Skeletal muscle tissue (tissue), 4 donors: ENCODE results near the gene DENND1B. TPM values are rescaled to one million over a fixed set of nuclear protein-coding genes. Genes with fewer than 3 reads are reported as not detected.

Experiments used
- H3K27ac ChIP-seq: one replicate; pipeline ENCODE4 v1.7.0; 2013; ENCODE audit warnings: mild to moderate bottlenecking, low read depth, low read length, inconsistent platforms
- H3K27me3 ChIP-seq, 3 donors: one replicate each; pipeline ENCODE4 v1.7.0; 2013; ENCODE audit warnings: low read length in 3 of 3; ENCODE audit not compliant: control insufficient read depth in 3 of 3, insufficient read depth in 3 of 3
- H3K36me3 ChIP-seq, 3 donors: one replicate each; pipeline ENCODE4 v1.7.0; 2013; ENCODE audit warnings: low read length in 3 of 3; ENCODE audit not compliant: control insufficient read depth in 3 of 3, insufficient read depth in 3 of 3
- H3K4me1 ChIP-seq, 3 donors: one replicate each; pipeline ENCODE4 v1.7.0; 2013; ENCODE audit warnings: low read length in 3 of 3, mild to moderate bottlenecking in 3 of 3; ENCODE audit not compliant: control insufficient read depth in 3 of 3, insufficient read depth in 3 of 3
- H3K4me3 ChIP-seq, 3 donors: one replicate each; pipeline ENCODE4 v1.7.0; 2013; ENCODE audit warnings: low read length in 3 of 3
- H3K9ac ChIP-seq, 3 donors: one replicate each; pipeline ENCODE4 v1.7.0; 2013; ENCODE audit warnings: low read length in 3 of 3, mild to moderate bottlenecking in 3 of 3, moderate library complexity in 2 of 3, low read depth in 1 of 3
- H3K9me3 ChIP-seq, 3 donors: one replicate each; pipeline ENCODE4 v1.7.0; 2013; ENCODE audit warnings: low read length in 3 of 3; ENCODE audit not compliant: control insufficient read depth in 3 of 3
- total RNA-seq: library from RNA; depleted of rRNA; stranded (reverse); fragments of >200 nt; gene quantifications from one replicate; pipeline ENCODE4 v1.2.3, GENCODE V29; 2014
- donor health status: Osteomylitis.

The DENND1B gene
- total RNA-seq, 1 donor from 2014 or later, result 13.0 TPM

- Histone ChIP-seq H3K36me3 (peaks cover 0 to 2% (median 0%) of the 10 kb centered on the region in 3 donors), H3K27me3 (no peaks in the 10 kb centered on the region), H3K4me3 (no peak overlapping the region), H3K4me1 (no peaks in the 10 kb centered on the region), H3K9ac (no peak overlapping the region), H3K9me3 (no peaks in the 10 kb centered on the region), H3K27ac (no peak overlapping the region)
Measured at GRCh38 chr1:197750366-197750765, 24.9 kb downstream of the DENND1B start.

- Histone ChIP-seq H3K27me3 (no peaks in the 10 kb centered on the region), H3K9me3 (no peaks in the 10 kb centered on the region), H3K4me3 (no peak overlapping the region), H3K9ac (no peak overlapping the region), H3K4me1 (no peaks in the 10 kb centered on the region), H3K27ac (no peak overlapping the region), H3K36me3 (peaks cover 0 to 2% (median 0%) of the 10 kb centered on the region in 3 donors)
Measured at GRCh38 chr1:197745911-197746310, 29.4 kb downstream of the DENND1B start.

- peaks cover 0 to 2% (median 0%) of the 10 kb centered on the region in 3 donors for H3K36me3 ChIP-seq
- H3K27ac ChIP-seq, result no peak overlapping the region
- H3K9ac ChIP-seq, result no peak overlapping the region
- H3K9me3 ChIP-seq, result no peaks in the 10 kb centered on the region
- H3K27me3 ChIP-seq, result no peaks in the 10 kb centered on the region
- H3K4me1 ChIP-seq, result no peaks in the 10 kb centered on the region
- H3K4me3 ChIP-seq, result no peak overlapping the region
Measured at GRCh38 chr1:197744979-197745378, 30.3 kb downstream of the DENND1B start.

- Histone ChIP-seq H3K27ac (no peak overlapping the region), H3K27me3 (no peaks in the 10 kb centered on the region), H3K9ac (no peak overlapping the region), H3K9me3 (no peaks in the 10 kb centered on the region), H3K4me3 (no peak overlapping the region), H3K4me1 (no peaks in the 10 kb centered on the region), H3K36me3 (peaks cover 0 to 2% (median 0%) of the 10 kb centered on the region in 3 donors)
Measured at GRCh38 chr1:197743578-197743977, 31.7 kb downstream of the DENND1B start.

- no peak overlapping the region for H3K27ac ChIP-seq
- H3K4me1 ChIP-seq, result peaks cover 0 to 4% (median 0%) of the 10 kb centered on the region in 3 donors
- no peak overlapping the region for H3K9ac ChIP-seq
- no peaks in the 10 kb centered on the region for H3K36me3 ChIP-seq
- H3K27me3 ChIP-seq, result no peaks in the 10 kb centered on the region
- no peaks in the 10 kb centered on the region for H3K9me3 ChIP-seq
- H3K4me3 ChIP-seq, result no peak overlapping the region
Measured at GRCh38 chr1:197740992-197741391, 34.3 kb downstream of the DENND1B start.

GRCh38 chr1:197738927-197739326 is 36.4 kb downstream of the DENND1B start:
- Histone ChIP-seq H3K9me3 (no peaks in the 10 kb centered on the region), H3K36me3 (no peaks in the 10 kb centered on the region), H3K27ac (no peak overlapping the region), H3K27me3 (no peaks in the 10 kb centered on the region), H3K4me1 (peaks cover 0 to 4% (median 0%) of the 10 kb centered on the region in 3 donors), H3K4me3 (no peak overlapping the region), H3K9ac (no peak overlapping the region)

GRCh38 chr1:197737916-197738315 is 37.4 kb downstream of the DENND1B start:
- H3K27me3 ChIP-seq, result no peaks in the 10 kb centered on the region
- H3K4me3 ChIP-seq, result no peak overlapping the region
- H3K27ac ChIP-seq, result no peak overlapping the region
- peaks cover 0 to 4% (median 0%) of the 10 kb centered on the region in 3 donors for H3K4me1 ChIP-seq
- no peaks in the 10 kb centered on the region for H3K36me3 ChIP-seq
- H3K9me3 ChIP-seq, result no peaks in the 10 kb centered on the region
- no peak overlapping the region for H3K9ac ChIP-seq

- no peaks in the 10 kb centered on the region for H3K9me3 ChIP-seq
- H3K27ac ChIP-seq, result no peak overlapping the region
- no peaks in the 10 kb centered on the region for H3K27me3 ChIP-seq
- peaks cover 0 to 4% (median 0%) of the 10 kb centered on the region in 3 donors for H3K4me1 ChIP-seq
- no peaks in the 10 kb centered on the region for H3K36me3 ChIP-seq
- H3K4me3 ChIP-seq, result no peak overlapping the region
- H3K9ac ChIP-seq, result no peak overlapping the region
Measured at GRCh38 chr1:197736685-197737084, 38.6 kb downstream of the DENND1B start.

GRCh38 chr1:197735461-197735860 is 39.8 kb downstream of the DENND1B start:
- H3K9me3 ChIP-seq, result no peaks in the 10 kb centered on the region
- H3K4me1 ChIP-seq, result peaks cover 0 to 4% (median 0%) of the 10 kb centered on the region in 3 donors
- H3K36me3 ChIP-seq, result no peaks in the 10 kb centered on the region
- no peaks in the 10 kb centered on the region for H3K27me3 ChIP-seq
- no peak overlapping the region for H3K4me3 ChIP-seq
- H3K9ac ChIP-seq, result no peak overlapping the region
- H3K27ac ChIP-seq, result no peak overlapping the region

GRCh38 chr1:197733324-197733723 is 42.0 kb downstream of the DENND1B start:
- Histone ChIP-seq H3K4me3 (no peak overlapping the region), H3K4me1 (peaks cover 0 to 2% (median 0%) of the 10 kb centered on the region in 3 donors), H3K9me3 (no peaks in the 10 kb centered on the region), H3K27me3 (no peaks in the 10 kb centered on the region), H3K27ac (no peak overlapping the region), H3K9ac (no peak overlapping the region), H3K36me3 (no peaks in the 10 kb centered on the region)

- Histone ChIP-seq H3K4me1 (no peaks in the 10 kb centered on the region), H3K36me3 (no peaks in the 10 kb centered on the region), H3K9ac (no peak overlapping the region), H3K27me3 (no peaks in the 10 kb centered on the region), H3K27ac (no peak overlapping the region), H3K9me3 (no peaks in the 10 kb centered on the region), H3K4me3 (no peak overlapping the region)
Measured at GRCh38 chr1:197732187-197732586, 43.1 kb downstream of the DENND1B start.
